Activated B cell treated with CpG ODN at 0.5 μM for 24 hours (primary cell): ENCODE measurements around the gene CCDC149. TPM values are rescaled to one million over a fixed set of nuclear protein-coding genes. Genes with fewer than 3 reads are reported as not detected.

Source experiments
- ATAC-seq: fragments of 200-7000 bp; cut with Tn5 transposase; one replicate; pipeline ENCODE4 v1.10.0; 2021; ENCODE audit warnings: low read depth, mild to moderate bottlenecking, moderate library complexity
- CTCF ChIA-PET: fragments of 350-600 bp; sonication (Branson Sonifier 250); formaldehyde crosslinking; loops from one replicate; lab custom pipeline; 2021; ENCODE audit warnings: antibody characterized with exemption; lab: Charles Lee
- POLR2A ChIA-PET: fragments of 350-600 bp; sonication (Branson Sonifier 250); formaldehyde crosslinking; loops from one replicate; lab custom pipeline; 2021; ENCODE audit warnings: antibody characterized with exemption; lab: Charles Lee
- DNase-seq: peaks from one replicate; pipeline ENCODE4 v3.0.0; 2022
- H3K27ac Mint-ChIP-seq: one replicate; pipeline ENCODE4 v1.8.0; 2020; ENCODE audit warnings: mixed read lengths
- H3K27me3 Mint-ChIP-seq: one replicate; pipeline ENCODE4 v1.8.0; 2021; ENCODE audit warnings: mixed read lengths
- H3K36me3 Mint-ChIP-seq: one replicate; pipeline ENCODE4 v1.8.0; 2021; ENCODE audit warnings: low read depth, mixed read lengths
- H3K4me1 Mint-ChIP-seq: one replicate; pipeline ENCODE4 v1.8.0; 2021; ENCODE audit warnings: mixed read lengths
- H3K4me3 Mint-ChIP-seq: one replicate; pipeline ENCODE4 v1.8.0; 2020; ENCODE audit warnings: mild to moderate bottlenecking, mixed read lengths
- H3K9me3 Mint-ChIP-seq: one replicate; pipeline ENCODE4 v1.8.0; 2020; ENCODE audit warnings: mixed read lengths
- intact Hi-C: fragments of 100-400 bp; cut with micrococcal nuclease; formaldehyde crosslinking; loops from one replicate; pipeline ENCODE4 v1.15.1; 2024
- total RNA-seq: library from RNA; stranded (reverse); gene quantifications from 2 replicates; pipeline ENCODE4 v1.2.3, GENCODE V29; 2022
- TF ChIP-seq, protein P1 (sequence below): fragments of 200-600 bp; IDR thresholded peaks from one replicate; pipeline ENCODE4 v1.8.0; 2022; ENCODE audit warnings: antibody characterized with exemption, mild to moderate bottlenecking

Gene CCDC149
- total RNA-seq, 1 donor from 2014 or later: not detected

- CTCF ChIA-PET: no interaction called here
- TF ChIP-seq, protein P1, sequence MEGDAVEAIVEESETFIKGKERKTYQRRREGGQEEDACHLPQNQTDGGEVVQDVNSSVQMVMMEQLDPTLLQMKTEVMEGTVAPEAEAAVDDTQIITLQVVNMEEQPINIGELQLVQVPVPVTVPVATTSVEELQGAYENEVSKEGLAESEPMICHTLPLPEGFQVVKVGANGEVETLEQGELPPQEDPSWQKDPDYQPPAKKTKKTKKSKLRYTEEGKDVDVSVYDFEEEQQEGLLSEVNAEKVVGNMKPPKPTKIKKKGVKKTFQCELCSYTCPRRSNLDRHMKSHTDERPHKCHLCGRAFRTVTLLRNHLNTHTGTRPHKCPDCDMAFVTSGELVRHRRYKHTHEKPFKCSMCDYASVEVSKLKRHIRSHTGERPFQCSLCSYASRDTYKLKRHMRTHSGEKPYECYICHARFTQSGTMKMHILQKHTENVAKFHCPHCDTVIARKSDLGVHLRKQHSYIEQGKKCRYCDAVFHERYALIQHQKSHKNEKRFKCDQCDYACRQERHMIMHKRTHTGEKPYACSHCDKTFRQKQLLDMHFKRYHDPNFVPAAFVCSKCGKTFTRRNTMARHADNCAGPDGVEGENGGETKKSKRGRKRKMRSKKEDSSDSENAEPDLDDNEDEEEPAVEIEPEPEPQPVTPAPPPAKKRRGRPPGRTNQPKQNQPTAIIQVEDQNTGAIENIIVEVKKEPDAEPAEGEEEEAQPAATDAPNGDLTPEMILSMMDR: no peak
Measured at GRCh38 chr4:24842356-24842755, 70.5 kb downstream of the CCDC149 start.

DNA sequence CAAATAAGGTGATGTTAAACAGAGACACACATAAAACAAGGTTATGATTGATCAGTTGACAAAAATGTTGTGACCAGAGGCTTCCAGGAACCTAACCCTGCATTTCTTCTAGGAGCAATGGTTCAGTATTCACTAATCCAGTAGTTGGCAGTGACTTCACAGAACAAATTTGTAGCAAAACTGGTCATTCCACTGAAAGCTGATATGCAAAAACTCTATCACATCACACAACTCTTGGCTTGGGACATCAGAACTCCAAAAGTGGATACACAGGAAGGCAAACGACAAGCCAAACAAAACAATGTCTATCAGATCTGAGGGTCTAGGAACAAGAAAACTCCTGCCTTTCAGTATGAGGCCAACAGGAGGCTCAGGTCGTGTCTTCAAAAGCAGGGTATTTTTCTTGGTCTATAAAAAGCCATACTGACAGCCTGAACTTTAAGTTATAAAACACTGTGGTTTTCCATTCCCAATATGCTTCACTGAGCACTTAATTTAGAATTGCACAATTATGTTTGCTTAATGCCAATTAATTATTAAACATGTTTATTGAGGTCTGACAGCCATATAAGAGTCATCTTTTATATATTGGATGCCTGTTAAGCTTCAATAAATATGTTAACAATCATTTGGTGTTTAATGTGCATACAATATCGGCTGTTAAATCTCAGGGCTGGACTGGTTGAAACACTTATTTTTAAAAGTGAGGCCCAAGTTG is 71.9 kb downstream of the CCDC149 start:
- CTCF ChIA-PET: no interaction called here
- H3K27me3 Mint-ChIP-seq: no peaks in the 10 kb centered on the region
- H3K36me3 Mint-ChIP-seq: no peaks in the 10 kb centered on the region
- TF ChIP-seq, protein P1: no peak
- ATAC-seq (no peak), DNase-seq (no peak)
- POLR2A ChIA-PET: no interaction called here
- no peaks in the 10 kb centered on the region for H3K9me3 Mint-ChIP-seq
- intact Hi-C loops: no loop called here
- no peaks in the 10 kb centered on the region for H3K4me1 Mint-ChIP-seq
- H3K27ac Mint-ChIP-seq: no peak overlapping the region
- H3K4me3 Mint-ChIP-seq: no peak overlapping the region

More at GRCh38 chr4:24842356-24842755, 70.5 kb downstream of the CCDC149 start:
- no peaks in the 10 kb centered on the region for H3K9me3 Mint-ChIP-seq
- no peak overlapping the region for H3K27ac Mint-ChIP-seq
- no peaks in the 10 kb centered on the region for H3K27me3 Mint-ChIP-seq
- POLR2A ChIA-PET: no interaction called here
- no peak for DNase-seq
- intact Hi-C loops: no loop called here
- H3K36me3 Mint-ChIP-seq: no peaks in the 10 kb centered on the region
- ATAC-seq: no peak
- no peaks in the 10 kb centered on the region for H3K4me1 Mint-ChIP-seq
- no peak overlapping the region for H3K4me3 Mint-ChIP-seq

DNA sequence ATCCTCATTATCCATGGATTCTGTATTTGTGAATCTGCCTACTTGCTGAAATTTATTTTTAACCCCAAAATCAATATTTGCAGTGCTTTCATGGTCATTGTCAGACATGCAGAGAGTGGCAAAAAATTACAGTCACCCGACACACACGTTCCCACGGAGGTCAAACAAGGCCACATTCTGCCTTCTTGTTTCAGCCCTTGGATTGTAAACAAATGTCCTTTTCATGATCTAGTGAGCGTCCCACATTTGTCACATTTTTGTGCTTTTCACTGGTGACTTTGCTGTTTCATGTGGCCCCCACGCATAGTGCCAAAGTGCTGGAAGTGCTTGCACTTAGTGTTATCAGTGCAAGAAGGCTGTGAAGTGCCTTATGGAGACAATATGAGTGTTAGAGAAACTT is 72.5 kb downstream of the CCDC149 start:
- TF ChIP-seq, protein P1: no peak
- no peaks in the 10 kb centered on the region for H3K9me3 Mint-ChIP-seq
- intact Hi-C loops: no loop called here
- ATAC-seq (no peak), DNase-seq (no peak)
- no peaks in the 10 kb centered on the region for H3K4me1 Mint-ChIP-seq
- no peak overlapping the region for H3K4me3 Mint-ChIP-seq
- CTCF ChIA-PET: no interaction called here
- H3K27ac Mint-ChIP-seq: no peak overlapping the region
- POLR2A ChIA-PET: no interaction called here
- H3K36me3 Mint-ChIP-seq: no peaks in the 10 kb centered on the region
- H3K27me3 Mint-ChIP-seq: peaks cover 2% of the 10 kb centered on the region

GRCh38 chr4:24837781-24838180 is 75.1 kb downstream of the CCDC149 start:
- no peak overlapping the region for H3K4me3 Mint-ChIP-seq
- ATAC-seq: no peak
- no peak overlapping the region for H3K27ac Mint-ChIP-seq
- DNase-seq: no peak
- H3K36me3 Mint-ChIP-seq: no peaks in the 10 kb centered on the region
- no peaks in the 10 kb centered on the region for H3K9me3 Mint-ChIP-seq
- H3K4me1 Mint-ChIP-seq: no peaks in the 10 kb centered on the region
- intact Hi-C loops: no loop called here
- POLR2A ChIA-PET: no interaction called here
- peaks cover 2% of the 10 kb centered on the region for H3K27me3 Mint-ChIP-seq
- TF ChIP-seq, protein P1: no peak
- CTCF ChIA-PET: no interaction called here

GRCh38 chr4:24837336-24837735 is 75.5 kb downstream of the CCDC149 start:
- no peak for DNase-seq
- H3K27ac Mint-ChIP-seq: no peak overlapping the region
- no peak overlapping the region for H3K4me3 Mint-ChIP-seq
- no peaks in the 10 kb centered on the region for H3K4me1 Mint-ChIP-seq
- TF ChIP-seq, protein P1: no peak
- H3K27me3 Mint-ChIP-seq: peaks cover 2% of the 10 kb centered on the region
- H3K36me3 Mint-ChIP-seq: no peaks in the 10 kb centered on the region
- intact Hi-C loops: no loop called here
- no peaks in the 10 kb centered on the region for H3K9me3 Mint-ChIP-seq
- ChIA-PET CTCF (no interaction called here), POLR2A (no interaction called here)
- ATAC-seq: no peak
